Hepatocyte (in vitro differentiated cells): ENCODE results near the gene SMYD5. TPM values are rescaled to one million over a fixed set of nuclear protein-coding genes. Genes with fewer than 3 reads are reported as not detected.
"Not testable (repeated sequence)": the region's sequence is repeated elsewhere in the genome, so short reads cannot be mapped to it uniquely, and the experiment has no call there.

Experiments used
- DNase-seq: peaks from one replicate; pipeline ENCODE4 v3.0.0-alpha.2; 2016; ENCODE audit warnings: low spot score
- H2AFZ ChIP-seq: fragments of 200-600 bp; sonication (generic); 2 replicates; pipeline ENCODE4 v1.6.0; 2016; ENCODE audit warnings: antibody characterized with exemption, mild to moderate bottlenecking
- H3K27ac ChIP-seq: fragments of 200-600 bp; sonication (generic); 2 replicates; pipeline ENCODE4 v1.5.1; 2016; ENCODE audit warnings: mild to moderate bottlenecking
- H3K27me3 ChIP-seq: fragments of 200-600 bp; sonication (generic); 2 replicates; pipeline ENCODE4 v1.6.1; 2016
- H3K36me3 ChIP-seq: fragments of 200-600 bp; sonication (generic); replicated peaks from 2 replicates; pipeline ENCODE4 v1.5.1; 2016; ENCODE audit warnings: low read depth; ENCODE audit not compliant: insufficient read depth
- H3K4me1 ChIP-seq: fragments of 200-600 bp; sonication (generic); 2 replicates; pipeline ENCODE4 v1.5.1; 2016; ENCODE audit warnings: mild to moderate bottlenecking, moderate library complexity; ENCODE audit not compliant: insufficient read depth
- H3K4me2 ChIP-seq: fragments of 200-600 bp; sonication (generic); 2 replicates; pipeline ENCODE4 v1.6.0; 2016
- H3K4me3 ChIP-seq: fragments of 200-600 bp; sonication (generic); 2 replicates; pipeline ENCODE4 v1.5.1; 2016; ENCODE audit warnings: mild to moderate bottlenecking
- H3K79me2 ChIP-seq: fragments of 200-600 bp; sonication (generic); 2 replicates; pipeline ENCODE4 v1.6.0; 2017; ENCODE audit warnings: mild to moderate bottlenecking
- H3K9me2 ChIP-seq: fragments of 200-600 bp; sonication (generic); replicated peaks from 2 replicates; pipeline ENCODE4 v1.6.0; 2017; ENCODE audit warnings: mild to moderate bottlenecking; ENCODE audit not compliant: insufficient read depth
- H3K9me3 ChIP-seq: fragments of 200-600 bp; sonication (generic); 2 replicates; pipeline ENCODE4 v1.5.1; 2016; ENCODE audit warnings: low read depth, mild to moderate bottlenecking
- H4K20me1 ChIP-seq: fragments of 200-600 bp; sonication (generic); 2 replicates; pipeline ENCODE4 v1.6.0; 2016; ENCODE audit warnings: mild to moderate bottlenecking; ENCODE audit not compliant: insufficient read depth, poor library complexity, severe bottlenecking
- CTCF ChIP-seq: fragments of 200-600 bp; sonication (generic); IDR thresholded peaks from 2 replicates; pipeline ENCODE4 v1.5.1; 2016; ENCODE audit warnings: antibody characterized with exemption, mild to moderate bottlenecking; ENCODE audit not compliant: poor library complexity
- EZH2 ChIP-seq: fragments of 200-600 bp; sonication (generic); IDR thresholded peaks from 2 replicates; pipeline ENCODE4 v1.6.1; 2016; ENCODE audit warnings: antibody characterized with exemption, mild to moderate bottlenecking, borderline replicate concordance
- EZH2phosphoT487 ChIP-seq: fragments of 200-600 bp; sonication (generic); IDR thresholded peaks from one replicate; pipeline ENCODE4 v1.6.1; 2018; ENCODE audit warnings: antibody characterized with exemption, mild to moderate bottlenecking, low read depth, moderate library complexity; ENCODE audit not compliant: unreplicated experiment, severe bottlenecking
- WGBS: methylation state at CpG from one replicate; pipeline ENCODE4 v1.1.6; 2016; ENCODE audit warnings: low lambda C conversion rate; ENCODE audit errors: missing lambda C conversion rate; 5-methylcytosine and 5-hydroxymethylcytosine counted together
- polyA plus RNA-seq: library from polyadenylated mRNA; unstranded; fragments of >200 nt; fragmentation: Nextera tagmentation; extraction: Ambion mirVana; gene quantifications from 2 replicates; pipeline ENCODE4 v1.2.1, GENCODE V29; 2016
- total RNA-seq: library from RNA; depleted of rRNA; stranded (reverse); fragments of >200 nt; gene quantifications from 2 replicates; pipeline ENCODE4 v1.2.3, GENCODE V29; 2014

SMYD5 gene
- total RNA-seq (15.5 and 28.3 TPM in 2 replicates), polyA plus RNA-seq (10.0 and 16.9 TPM in 2 replicates)

- Histone ChIP-seq H3K4me3 (peak within 1 kb of the TSS; percentile 54), H3K4me2 (peak within 1 kb of the TSS; percentile 83), H3K27me3 (no peaks in the 10 kb centered on the region), H2AFZ (peak within 1 kb of the TSS; percentile 71), H3K27ac (peak within 1 kb of the TSS; percentile 90), H3K9me3 (no peaks in the 10 kb centered on the region), H3K36me3 (no peaks in the 10 kb centered on the region), H3K4me1 (peaks cover 11% of the 10 kb centered on the region), H3K79me2 (peaks cover 34% of the 10 kb centered on the region), H4K20me1 (no peaks in the 10 kb centered on the region), H3K9me2 (no peaks in the 10 kb centered on the region)
- DNase-seq = peak; percentile 90
- WGBS = 3% methylated on average over 55 of the region's 64 CpGs
- no peak for TF ChIP-seq EZH2phosphoT487
- no peak for TF ChIP-seq EZH2
- no peak for TF ChIP-seq CTCF
These were observed at the start of gene SMYD5 for GRCh38 chr2:73214120-73215035. Gene SMYD5 (plus strand): TSS chr2:73214245. CDS start chr2:73214267, 22 bp downstream.

DNA sequence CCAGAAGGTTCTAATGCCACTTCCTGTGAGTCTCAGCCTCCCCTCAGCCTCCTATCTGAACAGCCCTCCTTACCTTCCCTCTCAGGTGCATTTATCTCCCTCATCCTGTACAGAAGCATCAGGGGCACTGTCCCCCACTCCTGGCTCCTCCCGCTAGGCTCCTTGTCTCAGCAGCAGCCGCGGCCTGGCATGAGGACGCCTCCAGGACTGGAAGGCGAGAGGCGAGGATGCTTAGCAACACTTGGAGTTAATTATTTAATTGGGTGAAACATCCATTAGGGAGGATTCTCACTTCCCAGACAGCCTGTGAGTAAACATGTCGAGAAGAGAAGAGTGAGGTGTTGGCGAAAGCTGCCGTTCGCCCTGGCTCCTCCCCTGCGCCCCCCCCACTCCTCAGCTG lies 48.1 kb upstream of the SMYD5 start:
- H3K36me3 ChIP-seq, H3K9me2 ChIP-seq, H3K4me3 ChIP-seq, H3K9me3 ChIP-seq, H2AFZ ChIP-seq, DNase-seq, H4K20me1 ChIP-seq, H3K79me2 ChIP-seq, H3K27ac ChIP-seq, H3K4me1 ChIP-seq, H3K27me3 ChIP-seq, H3K4me2 ChIP-seq: not testable (repeated sequence)
- WGBS = 71% methylated on average over 7 of the region's 11 CpGs

GRCh38 chr2:73166813-73167212 lies 47.2 kb upstream of the SMYD5 start:
- not testable (repeated sequence) for H3K4me3 ChIP-seq, H3K27me3 ChIP-seq, H3K36me3 ChIP-seq, H3K79me2 ChIP-seq, H4K20me1 ChIP-seq, H3K9me3 ChIP-seq, H3K4me1 ChIP-seq, DNase-seq, H3K4me2 ChIP-seq, H3K9me2 ChIP-seq, H2AFZ ChIP-seq, H3K27ac ChIP-seq
- WGBS = 82% methylated on average over 3 of the region's 8 CpGs

GRCh38 chr2:73168348-73168747 lies 45.7 kb upstream of the SMYD5 start:
- not testable (repeated sequence) for H4K20me1 ChIP-seq, H3K27me3 ChIP-seq, DNase-seq, H3K36me3 ChIP-seq, H3K4me1 ChIP-seq, H3K4me2 ChIP-seq, H3K9me3 ChIP-seq, H3K9me2 ChIP-seq, H2AFZ ChIP-seq, H3K4me3 ChIP-seq, H3K27ac ChIP-seq, H3K79me2 ChIP-seq

DNA sequence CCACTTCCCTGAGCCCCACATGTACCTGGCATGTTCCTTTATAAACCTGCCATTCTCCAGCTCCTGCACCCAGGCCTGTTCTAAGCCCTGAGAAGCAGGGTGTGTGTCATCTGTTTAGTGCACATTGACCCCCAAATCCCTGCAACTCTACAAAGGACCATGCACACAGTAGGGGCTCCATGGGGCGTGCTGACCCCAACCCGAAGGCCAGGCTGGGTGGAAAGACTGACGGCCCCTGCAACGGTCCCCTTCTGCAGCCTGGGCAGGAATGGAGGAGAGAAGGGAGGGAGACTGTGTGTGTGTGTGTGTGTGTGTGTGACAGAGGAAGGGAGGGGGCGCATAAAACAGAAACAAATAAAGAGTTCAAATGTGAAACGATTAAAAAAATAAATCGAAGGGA lies 43.7 kb upstream of the SMYD5 start:
- H3K79me2 ChIP-seq, DNase-seq, H3K27me3 ChIP-seq, H4K20me1 ChIP-seq, H3K4me2 ChIP-seq, H3K4me3 ChIP-seq, H3K4me1 ChIP-seq, H3K27ac ChIP-seq, H3K9me3 ChIP-seq, H3K9me2 ChIP-seq, H2AFZ ChIP-seq, H3K36me3 ChIP-seq: not testable (repeated sequence)
- 88% methylated on average over 5 of the region's 7 CpGs for WGBS
